Non-pigmented ciliary epithelial cell (primary cell): ENCODE measurements around the gene CACNA2D3.

Experiments used
- DNase-seq: peaks from one replicate; pipeline ENCODE4 v3.0.0-alpha.2; 2010; ENCODE audit warnings: low read depth

CACNA2D3 gene

GRCh38 chr3:54217828-54218227 is 95.5 kb downstream of the CACNA2D3 start:
- no peak for DNase-seq

GRCh38 chr3:54222316-54222715 is 100.0 kb downstream of the CACNA2D3 start:
- DNase-seq = no peak

DNA sequence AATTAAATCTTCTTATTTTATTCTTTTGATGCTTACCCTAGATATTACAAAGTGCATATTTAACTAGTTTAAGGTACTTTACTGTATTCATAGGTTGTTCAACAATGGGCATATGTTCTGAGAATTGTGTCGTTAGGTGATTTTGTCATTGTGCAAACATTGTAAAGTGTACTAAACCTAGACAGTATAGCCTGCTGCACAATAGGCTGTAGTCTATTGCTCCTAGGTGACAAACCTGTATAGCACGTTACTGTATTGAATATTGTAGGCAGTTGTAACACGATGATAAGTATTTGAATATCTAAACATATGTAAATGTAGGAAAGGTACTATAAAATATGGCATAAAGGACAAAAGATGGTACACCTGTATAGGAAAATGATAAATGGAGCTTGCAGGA is 100.7 kb downstream of the CACNA2D3 start:
- no peak for DNase-seq

DNA sequence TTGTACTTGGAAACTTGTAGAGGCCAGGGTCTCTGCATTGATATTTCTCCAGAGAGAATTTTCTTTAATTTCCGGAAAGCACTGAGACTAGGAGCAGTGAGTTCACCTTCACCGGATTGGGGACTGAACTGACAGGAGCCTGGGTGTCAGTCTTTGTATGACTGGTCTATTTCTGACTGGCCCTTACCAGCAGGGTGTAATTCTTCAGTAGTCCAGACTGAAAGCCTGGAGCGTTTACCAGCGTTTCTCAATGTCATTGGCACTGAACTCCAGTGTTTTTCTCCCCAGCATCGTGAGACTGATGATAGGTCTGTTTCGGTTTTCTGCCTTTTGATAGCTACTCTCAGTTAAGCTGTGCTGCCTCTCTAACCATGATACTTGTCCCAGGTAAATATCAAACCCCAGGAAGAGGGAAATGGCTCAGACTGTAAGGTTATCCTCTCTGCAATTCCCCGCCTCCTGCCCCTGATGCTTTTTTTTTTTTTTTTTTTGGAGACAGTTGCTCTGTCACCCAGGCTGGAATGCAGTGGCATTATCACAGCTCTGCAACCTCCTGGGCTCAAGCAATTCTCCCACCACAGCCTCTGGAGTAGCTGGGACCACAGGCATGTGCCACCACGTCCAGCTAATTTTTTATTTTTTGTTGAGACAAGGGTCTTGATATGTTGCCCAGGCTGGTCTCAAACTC is 103.6 kb downstream of the CACNA2D3 start:
- DNase-seq = no peak

GRCh38 chr3:54228806-54229205 is 106.5 kb downstream of the CACNA2D3 start:
- DNase-seq = no peak

- DNase-seq = no peak
Observed at GRCh38 chr3:54232618-54233017, 110.3 kb downstream of the CACNA2D3 start.

DNA sequence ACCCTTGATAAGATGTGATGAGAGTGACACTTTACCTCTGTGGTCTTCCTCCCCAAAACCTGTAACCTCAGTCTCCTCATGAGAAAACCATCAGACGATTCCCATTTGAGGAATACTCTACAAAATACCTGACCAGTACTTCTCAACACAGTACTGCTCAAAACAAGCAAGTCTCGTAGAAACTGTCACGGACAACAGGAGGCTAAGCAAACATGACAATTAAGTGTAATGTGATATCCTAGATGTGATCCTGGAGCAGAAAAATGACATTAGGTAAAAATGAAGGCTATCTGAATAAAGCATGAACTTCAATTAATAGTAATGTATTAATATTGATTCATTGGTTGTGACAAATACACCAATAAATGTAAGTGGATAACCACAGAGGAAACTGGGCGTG is 113.6 kb downstream of the CACNA2D3 start:
- DNase-seq = no peak

DNA sequence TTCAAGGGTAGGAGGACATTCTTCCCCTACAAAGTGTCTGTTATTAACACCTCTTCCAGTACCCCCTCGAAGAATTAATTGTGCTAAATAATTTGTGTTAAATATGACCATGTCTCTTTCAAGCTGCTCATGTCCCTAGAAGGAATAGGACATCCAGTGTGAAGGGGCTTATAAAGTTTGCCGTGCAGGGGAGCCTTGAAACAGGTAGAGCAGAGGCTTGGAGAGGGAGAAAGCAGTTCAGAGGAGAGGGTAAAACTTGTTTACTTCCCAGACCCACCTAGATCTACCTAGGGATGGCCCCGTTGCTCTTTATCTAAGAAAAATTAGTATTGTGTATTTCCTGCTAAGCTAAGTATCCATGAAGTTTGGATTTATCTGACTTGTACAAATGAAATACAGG is 114.8 kb downstream of the CACNA2D3 start:
- no peak for DNase-seq

GRCh38 chr3:54237788-54238502 is 115.6 kb downstream of the CACNA2D3 start:
- DNase-seq = no peak

DNA sequence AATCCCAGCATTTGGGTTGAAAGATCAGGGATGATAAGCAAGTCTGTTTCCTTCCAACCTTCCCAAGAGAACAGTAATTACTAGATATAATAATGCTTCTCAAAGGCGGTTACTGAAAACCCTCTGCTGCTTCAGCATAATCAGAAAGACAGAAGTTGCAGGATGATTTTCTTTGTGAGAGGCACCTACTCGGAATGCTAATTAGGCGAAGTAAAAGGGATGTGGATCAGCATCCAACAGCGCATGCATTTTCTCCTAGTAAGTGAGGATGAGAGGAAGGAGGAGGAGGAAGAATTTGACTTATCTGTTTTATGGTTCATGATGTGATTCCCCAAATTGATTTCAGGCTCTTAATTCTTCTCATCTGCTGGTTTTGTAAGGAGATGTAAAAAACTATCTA is 118.0 kb downstream of the CACNA2D3 start:
- DNase-seq = no peak

DNA sequence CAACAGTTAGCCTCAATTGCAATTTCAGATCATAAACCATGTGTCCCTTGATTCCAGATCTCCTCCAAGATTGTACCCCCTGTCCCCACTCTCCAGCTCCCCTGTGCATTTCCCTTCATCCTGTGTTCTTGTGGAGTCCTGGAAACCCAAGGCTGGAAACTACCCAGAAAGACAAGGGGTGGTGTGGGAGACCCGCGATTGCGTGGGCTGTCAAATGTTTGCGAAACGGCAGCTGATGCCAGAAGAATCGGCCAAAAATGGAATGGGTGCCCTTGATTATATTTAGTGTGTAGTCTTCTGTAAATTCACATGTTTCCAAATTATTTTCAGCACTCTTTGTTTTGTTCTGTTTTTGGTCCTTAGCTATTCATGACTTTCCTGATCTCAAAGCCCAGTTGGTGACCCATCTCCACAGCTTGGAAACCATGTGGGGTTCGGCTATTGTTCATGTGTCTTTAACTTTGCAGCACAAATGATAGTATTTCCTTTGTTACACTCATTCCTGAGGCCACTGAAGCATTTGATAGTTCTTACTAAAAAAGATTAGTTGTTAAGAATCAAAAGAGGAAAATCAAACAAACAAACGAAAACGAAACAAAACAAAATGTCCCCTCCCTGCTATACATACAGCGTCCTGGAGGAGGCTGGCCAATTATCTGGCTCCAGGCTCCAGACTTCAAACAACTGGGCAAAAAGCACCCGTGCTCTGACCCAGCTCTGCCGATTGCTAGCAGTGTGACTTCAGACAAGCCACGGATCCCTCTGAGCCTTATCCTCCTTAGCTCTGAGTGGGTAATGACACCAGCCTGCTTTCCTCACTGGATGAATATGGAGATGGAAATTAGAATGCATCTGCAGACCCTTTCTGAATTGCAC is 120.9 kb downstream of the CACNA2D3 start:
- no peak for DNase-seq

GRCh38 chr3:54243960-54244682 is 121.8 kb downstream of the CACNA2D3 start:
- no peak for DNase-seq

DNA sequence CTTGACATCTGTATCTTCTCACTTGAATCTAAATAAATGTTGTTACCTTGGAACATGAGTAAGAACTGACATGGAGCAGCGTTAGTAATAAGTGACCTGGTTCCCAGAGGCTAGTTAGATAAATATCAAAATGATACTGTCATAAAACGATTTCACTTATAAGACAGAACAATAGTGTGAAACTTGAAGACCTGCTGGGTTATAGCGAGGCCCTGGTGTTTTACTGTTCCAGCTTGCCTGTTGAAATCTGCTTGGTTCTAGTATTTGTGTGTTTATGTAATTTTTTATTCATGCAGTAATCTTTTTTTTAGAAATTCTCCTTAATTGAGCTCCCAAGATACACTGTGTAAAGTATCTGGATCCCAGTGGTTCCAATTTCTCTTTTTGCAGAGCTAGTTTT is 129.4 kb downstream of the CACNA2D3 start:
- DNase-seq = no peak

GRCh38 chr3:54257125-54257720 is 134.9 kb downstream of the CACNA2D3 start:
- no peak for DNase-seq

DNA sequence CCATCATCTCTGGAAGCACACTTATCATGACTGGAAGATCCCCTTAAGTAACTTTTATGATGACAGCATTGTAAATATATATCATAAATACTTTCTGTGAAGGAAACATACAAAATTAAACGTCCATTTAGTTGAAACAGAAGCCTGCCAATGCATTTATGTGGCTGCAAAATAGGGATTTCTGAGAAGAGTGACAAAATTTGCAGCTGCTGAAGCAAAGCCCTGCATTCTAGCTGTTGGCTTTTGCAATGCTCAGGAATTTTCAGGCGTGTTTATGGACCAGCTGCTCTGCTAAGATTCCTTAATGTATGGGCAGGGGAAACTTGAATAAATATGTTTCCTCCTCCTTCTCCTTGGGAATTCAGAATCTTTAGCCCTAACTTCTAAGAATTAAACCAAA is 137.3 kb downstream of the CACNA2D3 start:
- DNase-seq = no peak

DNA sequence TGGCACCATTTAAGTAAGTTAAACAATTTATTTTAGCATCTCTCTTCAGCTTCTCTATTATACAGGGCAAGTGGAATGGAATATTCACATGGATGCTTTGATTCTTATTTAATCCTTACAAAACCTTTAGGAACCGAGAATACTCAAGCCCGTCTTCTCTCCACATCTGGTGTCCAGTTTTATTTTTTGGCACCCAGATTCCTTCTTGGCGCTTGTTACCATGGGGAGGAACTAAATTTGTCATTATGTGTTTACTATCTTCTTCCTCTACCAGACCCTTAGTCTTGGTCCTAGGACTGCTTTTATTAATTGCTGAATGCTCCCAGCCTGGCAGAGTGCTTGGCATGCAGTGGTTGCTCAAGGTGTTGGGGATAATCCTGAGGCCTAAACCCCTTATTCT is 138.8 kb downstream of the CACNA2D3 start:
- DNase-seq = no peak

DNA sequence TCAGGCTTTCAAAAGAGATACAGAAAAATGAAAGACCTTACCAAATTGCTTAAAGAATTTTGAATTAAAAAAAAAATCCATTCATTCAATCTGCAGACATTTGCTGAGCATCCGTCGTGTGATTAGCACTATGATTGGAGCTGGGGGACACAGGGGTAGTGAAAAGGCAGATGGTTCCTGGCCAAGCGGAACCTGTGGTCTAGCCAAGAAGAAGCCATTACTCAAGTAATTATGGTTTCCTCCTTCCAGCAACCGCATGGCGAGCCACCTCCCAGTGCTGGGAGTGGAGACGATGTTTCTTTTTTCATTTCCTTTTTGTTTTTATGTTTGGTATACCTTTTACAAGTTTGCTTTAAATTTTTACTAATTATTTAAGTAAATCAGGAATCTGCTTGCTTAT is 140.2 kb downstream of the CACNA2D3 start:
- no peak for DNase-seq

DNA sequence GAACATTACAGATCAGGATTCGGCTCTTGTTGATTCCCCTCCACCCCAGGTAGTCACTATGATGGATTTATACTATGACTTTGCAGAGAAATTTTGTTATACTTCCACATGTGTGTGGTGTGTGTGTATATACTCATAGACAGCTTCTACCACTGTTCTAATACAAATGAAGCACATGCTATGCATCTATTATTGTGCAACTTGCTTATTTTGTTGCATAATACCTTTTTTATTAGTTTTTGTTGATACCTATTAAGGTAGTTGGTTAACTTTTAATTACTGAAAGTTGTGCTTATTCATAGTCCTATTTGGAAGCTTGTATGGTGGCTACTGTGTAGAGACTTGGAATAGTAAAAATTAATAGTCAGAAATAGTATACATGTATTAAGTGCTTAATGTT is 140.6 kb downstream of the CACNA2D3 start:
- no peak for DNase-seq

- no peak for DNase-seq
Observed at GRCh38 chr3:54264050-54264449, 141.7 kb downstream of the CACNA2D3 start.

- DNase-seq = no peak
Observed at GRCh38 chr3:54270816-54271526, 148.6 kb downstream of the CACNA2D3 start.

GRCh38 chr3:54273791-54274190 is 151.4 kb downstream of the CACNA2D3 start:
- no peak for DNase-seq
